HG02943 (cell line): Measurements from ENCODE around the gene PLA2G2F.

ENCODE experiments used
- ATAC-seq: cut with Tn5 transposase; IDR thresholded peaks from one replicate; pipeline ENCODE4 v1.9.1; 2021; ENCODE audit warnings: mild to moderate bottlenecking, low read depth, moderate library complexity; ENCODE audit not compliant: unreplicated experiment

PLA2G2F gene, protein sequence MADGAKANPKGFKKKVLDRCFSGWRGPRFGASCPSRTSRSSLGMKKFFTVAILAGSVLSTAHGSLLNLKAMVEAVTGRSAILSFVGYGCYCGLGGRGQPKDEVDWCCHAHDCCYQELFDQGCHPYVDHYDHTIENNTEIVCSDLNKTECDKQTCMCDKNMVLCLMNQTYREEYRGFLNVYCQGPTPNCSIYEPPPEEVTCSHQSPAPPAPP

GRCh38 chr1:20138961-20139550 lies at the start of gene PLA2G2F:
PLA2G2F (plus strand) TSS chr1:20139323; CDS start chr1:20139428, 105 bp downstream.
- ATAC-seq: no peak

DNA sequence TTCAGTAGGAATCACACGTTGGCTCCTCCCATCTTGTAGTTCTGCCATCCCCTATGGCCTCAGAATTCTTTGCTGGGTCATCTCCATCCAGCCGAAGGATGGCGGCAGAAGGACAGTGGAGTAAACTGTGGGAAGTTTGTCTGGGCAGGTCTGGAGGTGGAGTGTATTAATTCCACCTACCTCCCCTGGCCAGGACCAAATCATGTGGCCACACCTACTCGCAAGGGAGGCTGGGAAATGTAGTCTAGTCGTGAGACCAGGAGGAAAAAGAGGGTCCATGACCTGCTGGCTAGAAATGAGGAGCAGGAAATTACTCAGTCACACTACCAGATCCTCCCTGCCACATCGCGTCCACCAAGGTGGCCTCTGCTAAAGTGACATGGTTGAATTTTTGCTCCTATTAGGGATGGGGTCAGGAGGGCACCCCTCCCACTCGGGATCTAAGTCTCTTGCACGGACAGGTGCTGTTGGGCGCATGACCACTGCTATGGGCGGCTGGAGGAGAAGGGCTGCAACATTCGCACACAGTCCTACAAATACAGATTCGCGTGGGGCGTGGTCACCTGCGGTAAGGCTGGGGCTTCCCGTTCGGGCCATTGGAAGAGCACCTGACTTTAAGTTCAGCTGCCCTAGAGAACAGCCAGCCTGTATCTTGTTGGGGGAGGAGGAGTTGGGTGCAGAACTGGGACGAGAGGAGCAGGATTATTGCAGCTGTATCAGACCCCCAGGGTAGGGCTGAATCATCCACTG lies 49.6 kb upstream of the PLA2G2F start:
- ATAC-seq: no peak

GRCh38 chr1:20090119-20090518 lies 49.0 kb upstream of the PLA2G2F start:
- no peak for ATAC-seq

DNA sequence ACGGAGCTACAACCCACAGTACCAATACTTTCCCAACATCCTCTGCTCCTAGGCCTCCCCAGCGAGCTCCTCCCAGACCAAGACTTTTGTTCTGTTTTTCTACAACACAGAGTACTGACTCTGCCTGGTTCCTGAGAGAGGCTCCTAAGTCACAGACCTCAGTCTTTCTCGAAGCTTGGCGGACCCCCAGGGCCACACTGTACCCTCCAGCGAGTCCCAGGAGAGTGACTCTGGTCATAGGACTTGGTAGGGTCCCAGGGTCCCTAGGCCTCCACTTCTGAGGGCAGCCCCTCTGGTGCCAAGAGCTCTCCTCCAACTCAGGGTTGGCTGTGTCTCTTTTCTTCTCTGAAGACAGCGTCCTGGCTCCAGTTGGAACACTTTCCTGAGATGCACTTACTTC lies 48.5 kb upstream of the PLA2G2F start:
- ATAC-seq: no peak

GRCh38 chr1:20093303-20093702 lies 45.8 kb upstream of the PLA2G2F start:
- ATAC-seq: no peak

GRCh38 chr1:20093940-20094391 lies 45.2 kb upstream of the PLA2G2F start:
- ATAC-seq: no peak

DNA sequence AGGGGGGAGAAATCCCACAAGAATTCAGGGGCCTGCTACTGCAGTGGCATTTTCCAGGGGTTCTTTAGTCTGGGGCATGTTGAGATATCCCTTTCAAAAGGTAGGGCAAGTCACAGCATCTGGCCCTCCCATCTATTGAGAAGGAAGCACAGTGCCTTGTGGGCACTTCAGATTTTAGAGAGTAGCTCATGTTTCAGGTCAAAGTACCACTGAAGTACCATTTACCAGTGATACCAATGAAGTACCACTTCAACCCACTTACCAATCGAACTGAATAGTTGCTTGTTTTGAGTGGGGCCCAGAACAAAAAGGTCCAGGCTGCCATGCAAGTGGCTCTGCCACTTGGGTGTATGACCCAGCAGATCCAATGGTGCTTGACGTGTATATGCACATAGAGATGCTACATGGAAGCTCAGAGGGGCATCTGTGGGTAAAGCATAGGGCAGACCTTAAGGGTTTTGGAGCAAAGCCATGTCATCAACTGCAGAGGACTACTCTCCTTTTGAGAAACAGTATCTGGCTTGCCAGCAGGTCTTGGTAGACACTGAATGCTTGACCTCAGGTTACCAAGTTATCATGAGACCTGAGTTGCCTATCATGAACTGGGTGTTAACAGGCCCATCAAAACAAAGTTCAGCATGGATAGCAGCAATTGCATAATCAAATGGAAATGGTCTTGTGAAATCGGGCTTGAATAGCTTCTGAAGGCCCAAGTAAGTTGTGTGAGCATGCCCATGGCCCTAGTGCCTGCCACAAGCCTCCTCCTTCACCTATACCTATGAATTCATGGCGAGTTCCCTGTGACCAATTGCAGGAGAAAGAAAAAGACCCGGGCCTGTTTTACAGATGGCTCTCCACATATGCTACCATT lies 43.3 kb upstream of the PLA2G2F start:
- ATAC-seq: no peak

DNA sequence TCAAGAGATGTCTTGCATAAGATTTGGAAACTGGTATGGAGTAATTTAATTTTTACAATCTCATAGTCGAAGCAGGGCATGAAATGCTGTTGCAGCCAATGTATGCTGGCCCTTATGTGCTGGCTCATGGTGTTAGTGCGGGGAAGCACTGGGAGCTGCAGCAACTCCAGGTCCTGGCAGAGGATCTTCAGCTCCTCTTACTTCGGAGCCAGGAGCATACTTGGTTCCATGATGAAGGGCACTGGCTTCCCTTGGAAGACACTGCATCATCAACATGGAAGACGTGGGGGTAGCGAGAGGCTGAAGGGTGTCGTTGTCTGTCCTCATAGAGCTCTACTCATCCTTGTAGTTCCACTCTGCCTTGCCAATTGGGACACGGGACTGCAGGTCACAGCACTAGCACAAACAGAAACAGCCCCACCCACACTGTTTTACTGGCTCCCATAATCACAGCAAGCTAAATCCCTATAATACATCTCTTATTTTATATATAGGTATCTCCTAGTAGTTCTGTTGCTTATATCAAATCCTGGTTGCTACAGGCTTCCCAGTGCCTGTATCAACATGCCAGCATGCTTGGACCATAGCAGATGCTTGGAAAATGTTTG lies 42.2 kb upstream of the PLA2G2F start:
- no peak for ATAC-seq

DNA sequence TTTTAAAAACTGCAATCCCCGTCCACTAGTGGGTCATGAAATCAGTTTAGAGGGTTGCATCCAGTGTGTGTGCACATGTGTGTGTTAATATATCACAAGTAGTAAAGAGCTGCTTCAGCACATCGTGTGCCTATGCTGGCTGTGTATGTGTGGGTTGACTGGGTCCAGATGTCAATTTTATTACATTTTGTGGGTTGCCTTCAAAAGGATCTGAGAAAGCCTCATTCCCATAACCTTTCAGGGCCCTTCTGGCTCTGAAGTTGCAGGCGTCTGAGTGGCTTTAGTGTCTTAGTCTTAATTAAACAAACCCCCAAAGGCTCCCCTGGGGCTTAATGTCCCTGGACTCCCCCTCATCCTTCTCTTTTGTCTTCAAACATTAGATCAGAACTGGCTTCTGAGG lies 39.6 kb upstream of the PLA2G2F start:
- no peak for ATAC-seq

DNA sequence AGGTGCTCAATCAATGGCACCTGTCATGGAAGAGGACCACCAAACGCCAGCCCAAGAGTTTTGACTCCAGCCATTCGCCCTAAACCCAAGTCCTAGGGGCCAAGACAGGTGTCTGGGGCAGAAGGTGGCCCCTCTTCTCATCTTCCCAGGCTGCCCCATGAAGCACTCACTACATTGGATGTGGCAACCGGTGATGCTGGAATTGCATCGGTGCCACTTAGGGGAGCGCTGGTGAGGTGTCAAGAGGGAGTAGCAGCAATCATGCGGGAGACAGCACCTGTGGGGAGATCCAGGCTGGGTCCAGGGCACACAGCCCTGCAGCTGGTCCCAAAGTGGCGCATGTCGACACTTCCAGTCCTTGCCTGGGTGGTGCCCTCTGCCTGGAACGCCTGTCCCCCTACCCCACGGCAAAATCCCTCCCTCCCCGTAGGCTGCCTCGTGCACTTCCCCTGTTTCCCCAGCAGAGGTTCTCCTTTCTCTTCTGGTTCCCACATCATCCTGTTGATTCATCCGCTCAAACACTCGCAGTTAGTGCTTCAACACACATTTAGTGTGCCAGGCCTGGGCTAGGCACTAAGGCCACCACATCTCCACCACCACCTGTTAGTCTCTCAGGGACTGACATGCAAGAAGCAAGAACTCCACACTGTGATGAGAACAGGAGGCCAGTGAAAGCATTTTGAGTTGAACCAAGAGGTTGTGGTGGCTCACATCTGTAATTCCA lies 38.3 kb upstream of the PLA2G2F start:
- no peak for ATAC-seq

GRCh38 chr1:20102875-20103274 lies 36.2 kb upstream of the PLA2G2F start:
- ATAC-seq: no peak

DNA sequence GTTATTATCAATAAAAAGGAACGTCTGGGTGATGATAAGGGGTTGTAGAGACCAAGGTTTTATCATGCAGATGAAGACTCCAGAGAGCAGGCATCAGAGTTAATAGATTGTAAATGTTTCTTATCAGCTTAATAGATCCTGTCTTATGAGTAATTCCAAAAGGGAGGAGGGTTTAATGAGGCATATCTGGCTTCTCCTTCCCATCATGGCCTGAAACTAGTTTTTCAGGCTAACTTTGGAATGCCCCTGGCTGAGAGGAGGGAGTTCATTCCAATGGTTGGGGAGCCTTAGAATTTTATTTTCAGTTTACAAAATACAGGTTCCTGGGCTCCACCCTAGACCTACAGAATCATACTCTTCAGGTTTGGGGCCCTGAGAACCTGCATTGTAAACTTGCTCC lies 33.3 kb upstream of the PLA2G2F start:
- ATAC-seq: no peak

DNA sequence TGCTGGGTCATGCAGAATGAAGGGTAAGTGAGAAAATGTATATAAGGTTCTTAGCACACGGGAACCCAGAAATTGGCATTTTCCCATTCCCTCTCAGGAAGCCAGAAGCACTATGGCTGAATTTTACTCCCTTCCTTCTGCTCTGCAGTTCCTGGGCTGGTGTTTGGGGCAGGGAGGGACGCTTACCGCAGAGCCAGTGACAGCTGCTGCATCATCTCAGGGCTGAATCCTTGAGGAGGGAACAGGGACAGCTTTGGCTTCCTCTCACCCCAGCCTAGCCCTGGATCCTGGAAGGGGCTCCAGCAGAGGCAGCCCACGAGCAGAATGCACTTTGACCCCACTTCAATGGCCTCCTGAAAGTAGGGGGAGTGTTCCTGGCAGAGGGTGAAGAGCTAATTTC lies 31.8 kb upstream of the PLA2G2F start:
- no peak for ATAC-seq

- no peak for ATAC-seq
Observed at GRCh38 chr1:20107796-20108195, 31.3 kb upstream of the PLA2G2F start.

DNA sequence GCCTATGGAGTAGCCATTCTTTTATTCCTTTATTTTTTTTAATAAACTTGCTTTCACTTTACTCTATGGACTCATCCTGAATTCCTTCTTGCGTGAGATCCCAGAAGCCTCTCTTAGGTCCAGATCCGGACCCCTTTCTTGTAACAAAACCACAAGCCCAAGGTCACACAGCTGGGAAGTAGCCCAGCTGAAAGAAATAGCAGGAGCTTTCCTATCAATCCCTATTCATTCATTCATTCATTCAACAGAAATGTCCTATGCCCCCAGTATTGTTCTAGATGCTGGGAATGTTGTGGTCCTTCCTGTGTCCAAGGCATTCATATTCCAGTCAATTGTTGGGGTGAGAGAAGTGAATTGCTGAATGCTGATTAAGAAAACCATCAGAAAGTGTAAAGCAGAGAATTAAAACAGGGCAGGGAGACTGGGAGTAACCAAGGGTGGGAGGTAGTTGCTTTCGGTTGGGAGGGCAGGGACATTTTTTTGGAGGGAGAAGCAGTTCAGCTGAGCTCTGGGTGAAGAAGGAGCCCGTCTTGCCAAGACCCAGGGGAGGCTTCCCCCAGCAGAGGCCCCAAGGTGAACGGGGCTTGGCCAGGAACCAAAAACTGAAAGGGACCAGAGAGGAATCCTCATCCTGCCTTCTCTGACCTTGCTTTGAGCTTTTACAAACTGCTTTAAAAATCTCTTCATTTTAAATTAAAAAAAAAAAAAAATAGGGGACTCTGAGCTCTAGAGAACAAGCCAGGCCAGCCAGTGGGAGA lies 30.6 kb upstream of the PLA2G2F start:
- ATAC-seq: no peak

GRCh38 chr1:20109223-20109856 lies 29.8 kb upstream of the PLA2G2F start:
- no peak for ATAC-seq

DNA sequence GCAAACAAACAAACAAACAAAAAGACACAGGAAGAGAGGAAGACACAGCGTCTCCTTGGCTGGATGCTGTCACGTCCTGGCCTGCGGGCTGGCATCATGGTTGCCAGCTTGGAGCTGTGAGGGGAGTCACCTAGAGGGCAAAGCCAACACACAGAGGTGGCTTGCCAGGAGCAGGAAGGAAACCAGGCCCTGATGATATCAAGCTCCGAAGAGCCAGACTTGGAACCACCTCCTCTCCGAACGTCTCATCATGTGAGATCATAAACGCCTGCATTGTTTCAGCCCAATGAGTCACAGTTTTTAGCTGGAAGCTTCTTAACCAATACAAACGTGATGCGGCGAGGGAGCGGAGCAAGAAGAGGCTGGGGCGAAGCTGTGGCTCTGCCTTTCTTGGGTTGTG lies 28.4 kb upstream of the PLA2G2F start:
- ATAC-seq: no peak

DNA sequence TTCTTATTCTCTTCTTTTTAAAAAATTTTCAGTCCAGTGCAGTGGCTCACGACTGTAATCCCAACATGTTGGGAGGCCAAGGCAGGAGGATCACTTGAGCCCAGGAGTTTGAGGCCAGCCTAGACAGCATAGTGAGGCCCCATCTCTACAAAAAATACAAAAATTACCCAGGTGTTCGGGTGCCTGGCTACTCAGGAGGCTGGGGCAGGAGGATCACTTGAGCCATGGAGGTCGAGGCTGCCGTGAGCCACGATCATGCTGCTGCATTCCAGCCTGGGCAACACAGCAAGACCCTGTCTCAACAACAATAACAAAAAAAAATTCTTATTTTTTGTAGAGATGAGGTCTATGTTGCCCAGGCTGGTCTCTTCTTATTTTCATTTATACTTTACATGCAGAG lies 27.7 kb upstream of the PLA2G2F start:
- no peak for ATAC-seq
